HTR-8/SVneo (cell line): ENCODE data around the gene SFXN1.

Experiments
- DNase-seq: peaks from one replicate; pipeline ENCODE4 v3.0.0; 2011; ENCODE audit warnings: low spot score, mixed read lengths; ENCODE audit not compliant: insufficient read length
- FAIRE-seq: peaks from 2 replicates; lab custom pipeline; 2011; peaks lifted over from hg19 to GRCh38; lab: Jason Lieb, UNC

The SFXN1 gene

DNA sequence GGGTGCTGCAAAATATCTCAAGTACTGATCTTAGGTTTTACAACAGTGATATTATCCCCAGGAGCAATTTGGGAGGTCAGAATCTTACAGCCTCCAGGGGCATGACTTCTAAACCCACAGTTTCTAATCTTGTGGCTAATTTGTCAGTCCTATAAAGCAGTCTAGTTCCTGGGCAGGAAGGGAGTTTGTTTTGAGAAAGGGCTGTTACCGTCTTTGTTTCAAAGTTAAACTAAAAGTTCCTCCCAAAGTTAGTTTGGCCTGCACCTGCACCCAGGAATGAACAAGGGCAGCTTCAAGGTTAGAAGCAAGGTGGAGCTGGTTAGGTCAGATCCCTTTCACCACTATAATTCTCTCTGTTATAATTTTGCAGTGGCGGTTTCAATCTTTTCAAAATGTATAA lies 81.7 kb downstream of the SFXN1 start:
- FAIRE-seq (no peak), DNase-seq (no peak)

DNA sequence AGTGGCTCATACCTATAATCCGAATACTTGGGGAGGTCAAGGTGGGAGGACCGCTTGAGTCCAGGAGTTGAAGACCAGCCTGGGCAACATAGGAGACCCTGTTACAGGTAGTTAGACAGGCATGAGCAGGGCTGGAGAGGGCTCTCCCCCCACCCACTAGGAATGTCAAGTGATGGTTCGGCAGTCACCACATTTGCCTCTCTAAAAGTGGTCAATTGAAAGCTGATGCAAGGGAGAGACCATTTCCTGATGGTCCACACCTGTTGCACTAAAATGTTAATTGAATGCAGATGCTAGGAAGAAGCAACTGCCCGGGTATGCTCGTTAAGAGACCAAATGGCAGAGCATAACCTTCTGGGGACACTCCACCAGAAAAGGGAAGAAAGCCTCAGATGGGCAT lies 82.7 kb downstream of the SFXN1 start:
- no peak for FAIRE-seq
- DNase-seq = no peak

DNA sequence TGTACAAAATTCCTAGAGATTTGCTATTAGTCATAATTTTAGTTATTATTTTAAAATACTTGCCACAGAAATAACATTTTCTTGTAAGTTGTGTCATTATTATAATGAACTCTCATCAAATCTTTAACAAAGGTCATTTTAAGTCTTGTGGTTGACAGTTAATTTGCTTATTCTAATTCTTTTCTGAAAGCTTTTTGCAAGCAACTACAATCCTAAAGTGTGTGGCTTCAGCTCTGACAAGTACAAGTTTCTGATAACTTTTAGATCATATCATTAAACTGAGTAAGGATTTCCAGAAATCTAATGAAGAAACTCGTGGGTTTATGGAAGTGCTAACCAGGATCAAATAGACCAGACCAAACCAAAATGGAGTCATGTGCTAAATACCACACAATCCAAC lies 86.4 kb downstream of the SFXN1 start:
- FAIRE-seq (no peak), DNase-seq (no peak)

DNA sequence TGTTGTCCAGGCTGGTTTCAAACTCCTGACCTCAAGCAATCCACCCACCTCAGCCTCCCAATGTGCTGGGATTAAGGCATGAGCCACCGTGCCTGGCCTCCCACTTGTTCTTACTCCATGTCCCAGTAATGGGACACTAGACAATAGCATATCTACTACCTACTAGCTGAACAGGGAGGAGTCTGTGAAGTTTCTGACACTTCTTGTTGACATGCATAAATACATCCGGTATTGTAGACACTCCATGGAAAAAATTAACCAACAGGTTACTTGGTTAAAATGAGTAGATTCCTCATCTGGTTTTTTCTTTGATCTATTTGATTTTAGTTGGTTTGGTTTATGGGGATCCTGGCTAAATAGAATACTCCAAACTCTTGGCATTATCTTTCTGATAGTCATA lies 88.3 kb downstream of the SFXN1 start:
- no peak for FAIRE-seq
- DNase-seq = no peak

DNA sequence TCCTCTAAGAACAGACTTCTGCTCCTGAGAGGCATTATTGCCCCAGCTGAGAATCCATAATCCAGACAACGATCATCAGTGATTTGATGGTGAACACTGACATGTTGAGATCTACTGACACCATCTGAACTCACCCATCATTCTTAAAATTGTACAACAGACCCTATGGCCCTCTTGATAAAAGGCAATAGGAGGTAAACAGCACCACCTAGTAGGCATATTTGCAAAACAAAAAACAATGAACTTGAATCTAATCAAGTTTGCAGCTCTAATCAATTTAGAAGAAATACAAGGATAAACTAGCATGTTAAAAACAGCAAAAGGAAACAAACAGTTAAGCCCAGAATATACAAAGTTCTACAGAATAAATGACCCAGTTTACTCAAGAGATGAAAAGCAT lies 89.6 kb downstream of the SFXN1 start:
- no peak for DNase-seq
- FAIRE-seq = no peak

DNA sequence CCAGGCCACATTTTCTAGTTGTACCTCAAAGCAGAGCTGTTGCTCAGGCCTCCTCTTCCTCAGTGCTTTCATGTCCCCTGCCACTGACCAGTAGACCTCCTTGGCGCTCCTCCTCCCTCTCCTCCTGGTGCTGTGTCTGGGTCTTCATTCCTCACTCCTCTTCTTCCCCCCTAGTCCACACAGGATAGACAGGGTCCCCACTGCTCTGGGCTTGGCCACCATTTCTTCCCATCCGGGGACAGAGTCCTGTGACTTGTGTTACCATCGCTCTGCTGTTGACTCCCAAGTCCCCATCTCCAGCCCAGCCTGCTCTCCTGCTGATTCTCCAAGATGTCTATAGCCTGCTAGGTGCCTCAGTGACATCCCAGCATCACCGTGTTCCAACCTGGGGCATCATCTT lies 91.3 kb downstream of the SFXN1 start:
- DNase-seq (no peak), FAIRE-seq (no peak)

DNA sequence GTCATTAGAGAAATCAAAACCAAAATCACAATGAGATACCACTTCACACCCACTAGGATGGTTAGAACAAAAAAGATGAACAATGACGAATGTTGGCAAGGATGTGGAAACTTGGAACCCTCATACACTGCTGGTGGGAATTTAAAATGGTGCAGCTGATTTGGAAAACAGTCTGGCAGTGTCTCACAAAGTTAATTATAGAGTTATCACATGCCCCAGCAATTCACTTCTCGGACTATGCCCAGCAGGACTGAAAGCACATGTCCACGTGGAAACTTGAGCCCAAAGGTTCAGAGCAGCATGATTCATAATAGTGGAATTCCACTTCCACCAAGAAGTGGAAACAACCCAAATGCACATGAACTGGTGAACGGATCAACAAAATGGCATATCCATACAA lies 94.5 kb downstream of the SFXN1 start:
- FAIRE-seq = no peak
- no peak for DNase-seq

DNA sequence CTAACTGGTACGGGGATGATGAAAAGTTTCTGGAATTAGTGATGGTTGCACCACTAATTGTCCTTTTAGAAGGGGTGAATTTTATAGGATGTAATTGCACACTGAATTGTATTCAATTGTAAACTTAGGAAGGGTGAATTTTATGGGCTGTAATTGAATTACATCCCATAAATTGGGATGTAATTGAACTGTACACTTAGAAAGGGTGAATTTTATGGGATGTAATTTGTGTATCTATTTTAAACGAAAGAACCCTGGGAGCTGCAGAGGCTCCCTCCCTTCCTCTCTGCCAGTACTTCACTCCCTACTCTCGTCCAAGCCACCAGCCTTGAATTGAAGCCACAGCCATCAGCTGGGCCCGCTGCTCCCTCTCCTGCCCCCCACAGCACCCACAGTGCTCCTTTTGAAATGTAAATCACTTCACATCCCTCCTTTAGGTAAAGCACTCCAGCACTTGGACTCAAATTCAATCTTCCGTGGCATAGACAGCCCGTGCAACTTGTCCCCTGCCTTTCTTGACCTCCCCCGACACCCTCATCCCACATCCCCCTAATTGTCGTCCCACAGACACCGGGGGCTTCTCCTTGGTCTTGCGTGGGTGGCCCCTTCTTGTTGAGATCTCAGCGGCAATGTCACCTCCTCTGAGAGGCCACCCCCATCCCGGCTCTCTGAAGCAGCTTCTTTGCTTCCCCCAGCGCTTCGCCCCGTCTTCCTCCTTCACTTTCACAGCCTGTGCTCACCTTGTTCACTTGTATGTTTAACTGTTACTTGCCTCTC lies 95.3 kb downstream of the SFXN1 start:
- no peak for FAIRE-seq
- DNase-seq = no peak

DNA sequence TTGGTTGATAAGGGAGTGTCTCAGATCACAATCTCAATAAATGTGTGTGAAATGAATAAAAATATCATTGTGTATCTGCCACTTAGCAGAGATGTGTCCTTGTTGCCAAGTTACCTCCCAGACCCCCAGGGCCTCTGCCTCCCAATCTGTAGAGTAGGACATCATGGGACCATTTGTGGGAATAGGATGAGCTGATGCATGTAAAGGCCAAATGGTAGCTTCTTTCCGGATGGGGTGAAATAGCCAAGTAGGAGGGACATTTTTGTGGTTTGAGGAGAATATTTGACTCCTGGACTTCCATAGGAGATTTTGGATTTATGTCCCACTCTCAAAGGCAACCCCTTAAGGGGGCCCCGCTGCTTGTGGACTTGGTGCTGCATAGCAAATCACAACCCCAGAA lies 96.9 kb downstream of the SFXN1 start:
- no peak for FAIRE-seq
- no peak for DNase-seq

DNA sequence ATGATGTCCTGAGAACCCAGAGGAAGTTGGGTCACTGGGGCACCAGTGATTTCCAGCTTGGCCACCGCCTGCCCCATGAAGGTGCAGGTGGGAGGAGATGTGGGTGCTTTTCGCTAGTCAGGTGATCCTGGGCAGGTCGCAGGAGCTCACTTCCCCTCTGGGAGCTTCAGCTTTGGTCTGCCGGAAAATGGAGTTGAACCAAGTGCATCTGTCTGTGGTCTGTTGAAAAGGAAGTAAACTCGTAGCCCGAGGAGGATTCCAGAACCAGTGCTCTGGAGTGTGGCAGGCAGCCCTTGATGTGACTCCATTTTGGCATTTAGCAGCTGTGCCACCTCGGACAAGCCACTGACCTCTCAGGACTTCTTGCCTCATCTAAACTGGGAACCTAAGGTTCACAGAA lies 97.7 kb downstream of the SFXN1 start:
- no peak for FAIRE-seq

DNA sequence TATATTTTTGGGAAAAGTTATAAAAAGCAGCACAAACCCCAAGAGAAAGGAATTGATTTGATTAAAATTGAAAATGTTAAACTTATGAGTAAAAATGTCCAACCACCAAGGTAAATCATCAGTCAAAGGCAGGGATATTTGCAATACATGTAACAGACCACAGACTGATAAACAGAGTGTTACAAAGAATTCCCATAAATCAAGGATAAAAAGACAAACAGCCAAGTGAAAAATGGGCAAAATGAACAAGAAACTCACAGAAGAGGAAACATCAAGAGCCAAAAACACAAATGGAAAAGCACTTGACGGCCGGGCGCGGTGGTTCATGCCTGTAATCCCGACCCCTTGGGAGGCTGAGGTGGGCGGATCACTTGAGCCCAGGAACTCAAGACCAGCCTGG lies 98.2 kb downstream of the SFXN1 start:
- FAIRE-seq (no peak), DNase-seq (no peak)

More for the DNA sequence above, 97.7 kb downstream of the SFXN1 start:
- no peak for DNase-seq
